ENCODE results near the gene RTP5.

The RTP5 gene

GRCh38 chr2:241875754-241876527 is 6.4 kb downstream of the RTP5 start:
- TF ChIP-seq CTCF (IDR thresholded peaks at IDR 0.05): peak; percentile 61

- TF ChIP-seq CTCF (IDR thresholded peaks at IDR 0.05): no peak
Measured at GRCh38 chr2:241876528-241877196, 7.1 kb downstream of the RTP5 start.

- no peak for TF ChIP-seq CTCF (IDR thresholded peaks at IDR 0.05)
Measured at GRCh38 chr2:241877197-241877685, 7.7 kb downstream of the RTP5 start.

- peak; percentile 67 for TF ChIP-seq CTCF (IDR thresholded peaks at IDR 0.05)
Measured at GRCh38 chr2:241877989-241878970, 8.8 kb downstream of the RTP5 start.

GRCh38 chr2:241879326-241879725 is 9.8 kb downstream of the RTP5 start:
- no peak for TF ChIP-seq CTCF (IDR thresholded peaks at IDR 0.05)

- TF ChIP-seq CTCF (IDR thresholded peaks at IDR 0.05): no peak
Measured at GRCh38 chr2:241880311-241881073, 11.0 kb downstream of the RTP5 start.
